Hepatocyte (in vitro differentiated cells): Measurements from ENCODE around the gene SND1. TPM values are rescaled to one million over a fixed set of nuclear protein-coding genes. Genes with fewer than 3 reads are reported as not detected.
A peak's percentile ranks its signal among the peaks of the same experiment; 100 is the strongest.

Experiments
- DNase-seq: peaks from one replicate; pipeline ENCODE4 v3.0.0-alpha.2; 2016; ENCODE audit warnings: low spot score
- H2AFZ ChIP-seq: fragments of 200-600 bp; sonication (generic); 2 replicates; pipeline ENCODE4 v1.6.0; 2016; ENCODE audit warnings: antibody characterized with exemption, mild to moderate bottlenecking
- H3K27ac ChIP-seq: fragments of 200-600 bp; sonication (generic); 2 replicates; pipeline ENCODE4 v1.5.1; 2016; ENCODE audit warnings: mild to moderate bottlenecking
- H3K27me3 ChIP-seq: fragments of 200-600 bp; sonication (generic); 2 replicates; pipeline ENCODE4 v1.6.1; 2016
- H3K36me3 ChIP-seq: fragments of 200-600 bp; sonication (generic); replicated peaks from 2 replicates; pipeline ENCODE4 v1.5.1; 2016; ENCODE audit warnings: low read depth; ENCODE audit not compliant: insufficient read depth
- H3K4me1 ChIP-seq: fragments of 200-600 bp; sonication (generic); 2 replicates; pipeline ENCODE4 v1.5.1; 2016; ENCODE audit warnings: mild to moderate bottlenecking, moderate library complexity; ENCODE audit not compliant: insufficient read depth
- H3K4me2 ChIP-seq: fragments of 200-600 bp; sonication (generic); 2 replicates; pipeline ENCODE4 v1.6.0; 2016
- H3K4me3 ChIP-seq: fragments of 200-600 bp; sonication (generic); 2 replicates; pipeline ENCODE4 v1.5.1; 2016; ENCODE audit warnings: mild to moderate bottlenecking
- H3K79me2 ChIP-seq: fragments of 200-600 bp; sonication (generic); 2 replicates; pipeline ENCODE4 v1.6.0; 2017; ENCODE audit warnings: mild to moderate bottlenecking
- H3K9me2 ChIP-seq: fragments of 200-600 bp; sonication (generic); replicated peaks from 2 replicates; pipeline ENCODE4 v1.6.0; 2017; ENCODE audit warnings: mild to moderate bottlenecking; ENCODE audit not compliant: insufficient read depth
- H3K9me3 ChIP-seq: fragments of 200-600 bp; sonication (generic); 2 replicates; pipeline ENCODE4 v1.5.1; 2016; ENCODE audit warnings: low read depth, mild to moderate bottlenecking
- H4K20me1 ChIP-seq: fragments of 200-600 bp; sonication (generic); 2 replicates; pipeline ENCODE4 v1.6.0; 2016; ENCODE audit warnings: mild to moderate bottlenecking; ENCODE audit not compliant: insufficient read depth, poor library complexity, severe bottlenecking
- CTCF ChIP-seq: fragments of 200-600 bp; sonication (generic); IDR thresholded peaks from 2 replicates; pipeline ENCODE4 v1.5.1; 2016; ENCODE audit warnings: antibody characterized with exemption, mild to moderate bottlenecking; ENCODE audit not compliant: poor library complexity
- EZH2 ChIP-seq: fragments of 200-600 bp; sonication (generic); IDR thresholded peaks from 2 replicates; pipeline ENCODE4 v1.6.1; 2016; ENCODE audit warnings: antibody characterized with exemption, mild to moderate bottlenecking, borderline replicate concordance
- EZH2phosphoT487 ChIP-seq: fragments of 200-600 bp; sonication (generic); IDR thresholded peaks from one replicate; pipeline ENCODE4 v1.6.1; 2018; ENCODE audit warnings: antibody characterized with exemption, mild to moderate bottlenecking, low read depth, moderate library complexity; ENCODE audit not compliant: unreplicated experiment, severe bottlenecking
- WGBS: methylation state at CpG from one replicate; pipeline ENCODE4 v1.1.6; 2016; ENCODE audit warnings: low lambda C conversion rate; ENCODE audit errors: missing lambda C conversion rate; 5-methylcytosine and 5-hydroxymethylcytosine counted together
- polyA plus RNA-seq: library from polyadenylated mRNA; unstranded; fragments of >200 nt; fragmentation: Nextera tagmentation; extraction: Ambion mirVana; gene quantifications from 2 replicates; pipeline ENCODE4 v1.2.1, GENCODE V29; 2016
- total RNA-seq: library from RNA; depleted of rRNA; stranded (reverse); fragments of >200 nt; gene quantifications from 2 replicates; pipeline ENCODE4 v1.2.3, GENCODE V29; 2014

SND1 gene
- total and polyA plus RNA-seq, 2 experiments from 2014 or later = 141 to 200 TPM

- H3K4me2 ChIP-seq = no peak overlapping the region
- H3K36me3 ChIP-seq = no peaks in the 10 kb centered on the region
- DNase-seq = no peak
- H4K20me1 ChIP-seq = peaks cover 9% of the 10 kb centered on the region
- H2AFZ ChIP-seq = no peak overlapping the region
- no peaks in the 10 kb centered on the region for H3K9me3 ChIP-seq
- H3K9me2 ChIP-seq = no peaks in the 10 kb centered on the region
- H3K4me1 ChIP-seq = peaks cover 19% of the 10 kb centered on the region
- TF ChIP-seq EZH2 (no peak), CTCF (no peak), EZH2phosphoT487 (no peak)
- no peak overlapping the region for H3K4me3 ChIP-seq
- no peak overlapping the region for H3K27ac ChIP-seq
- H3K27me3 ChIP-seq = no peaks in the 10 kb centered on the region
- H3K79me2 ChIP-seq = peaks cover 63% of the 10 kb centered on the region
- WGBS = 89% methylated on average over 3 of the region's 3 CpGs
These were observed 264.7 kb downstream of the SND1 start for GRCh38 chr7:127916735-127917134.

- Histone ChIP-seq H3K4me3 (no peak overlapping the region), H3K79me2 (peaks cover 68% of the 10 kb centered on the region), H2AFZ (no peak overlapping the region), H3K4me1 (peaks cover 18% of the 10 kb centered on the region), H4K20me1 (peaks cover 9% of the 10 kb centered on the region), H3K36me3 (no peaks in the 10 kb centered on the region), H3K27ac (no peak overlapping the region), H3K4me2 (no peak overlapping the region), H3K9me3 (no peaks in the 10 kb centered on the region), H3K9me2 (no peaks in the 10 kb centered on the region), H3K27me3 (no peaks in the 10 kb centered on the region)
- WGBS = 84% methylated on average over 8 of the region's 8 CpGs
- TF ChIP-seq EZH2 (no peak), CTCF (no peak), EZH2phosphoT487 (no peak)
- no peak for DNase-seq
These were observed 266.1 kb downstream of the SND1 start for GRCh38 chr7:127918130-127918529.

GRCh38 chr7:127920787-127921438, 268.9 kb downstream of the SND1 start:
- Histone ChIP-seq H3K9me2 (no peaks in the 10 kb centered on the region), H3K4me2 (no peak overlapping the region), H3K4me3 (no peak overlapping the region), H2AFZ (no peak overlapping the region), H3K36me3 (no peaks in the 10 kb centered on the region), H3K9me3 (no peaks in the 10 kb centered on the region), H3K27ac (no peak overlapping the region), H4K20me1 (peaks cover 3% of the 10 kb centered on the region), H3K4me1 (peaks cover 4% of the 10 kb centered on the region), H3K79me2 (peaks cover 64% of the 10 kb centered on the region), H3K27me3 (no peaks in the 10 kb centered on the region)
- TF ChIP-seq CTCF (no peak), EZH2phosphoT487 (no peak), EZH2 (no peak)
- WGBS = 98% methylated on average over 2 of the region's 2 CpGs
- DNase-seq = peak; percentile 39

- Histone ChIP-seq H3K27me3 (no peaks in the 10 kb centered on the region), H3K79me2 (peaks cover 62% of the 10 kb centered on the region), H3K9me3 (no peaks in the 10 kb centered on the region), H3K27ac (no peak overlapping the region), H3K36me3 (no peaks in the 10 kb centered on the region), H3K9me2 (no peaks in the 10 kb centered on the region), H2AFZ (no peak overlapping the region), H3K4me1 (peaks cover 13% of the 10 kb centered on the region), H4K20me1 (peaks cover 6% of the 10 kb centered on the region), H3K4me3 (no peak overlapping the region), H3K4me2 (no peak overlapping the region)
- DNase-seq = no peak
- no peak for TF ChIP-seq CTCF
- TF ChIP-seq EZH2phosphoT487 = no peak
- no peak for TF ChIP-seq EZH2
- WGBS = 96% methylated on average over 1 of the region's 1 CpG
These were observed 270.7 kb downstream of the SND1 start for GRCh38 chr7:127922656-127923055.
